ENCODE results near the gene CHCHD6.

CHCHD6 gene

GRCh38 chr3:126988451-126989021 is 284.5 kb downstream of the CHCHD6 start:
- Histone ChIP-seq H3K9me3 (no peaks in the 10 kb centered on the region), H3K27ac (no peak overlapping the region), H3K4me3 (no peak overlapping the region), H3K4me1 (peaks cover 0 to 74% (median 42%) of the 10 kb centered on the region in 4 donors), H3K36me3 (peaks cover 19 to 48% (median 22%) of the 10 kb centered on the region in 3 donors), H3K27me3 (no peaks in the 10 kb centered on the region)
- intact Hi-C loops (cut with DNase I; ENCODE audit: low total_unique reads), result loop anchor here (10.0 kb wide), 2 partner anchors 234 to 284 kb away; partner anchors contain the start of gene CHCHD6
- no peak for DNase-seq
- no peak for TF ChIP-seq CTCF (IDR thresholded peaks at IDR 0.05)

- H3K9me3 ChIP-seq, result no peaks in the 10 kb centered on the region
- no peak for TF ChIP-seq CTCF (IDR thresholded peaks at IDR 0.05)
- H3K27ac ChIP-seq, result no peak overlapping the region
- H3K36me3 ChIP-seq, result peaks cover 19 to 48% (median 22%) of the 10 kb centered on the region in 3 donors
- H3K4me3 ChIP-seq, result no peak overlapping the region
- intact Hi-C loops (cut with DNase I; ENCODE audit: low total_unique reads), result loop anchor here (10.0 kb wide), 2 partner anchors 235 to 285 kb away; partner anchors contain the start of gene CHCHD6
- H3K4me1 ChIP-seq, result peaks cover 4 to 74% (median 43%) of the 10 kb centered on the region in 4 donors
- DNase-seq, result no peak
- H3K27me3 ChIP-seq, result no peaks in the 10 kb centered on the region
Measured at GRCh38 chr3:126989316-126990023, 285.4 kb downstream of the CHCHD6 start.

- Histone ChIP-seq H3K36me3 (peaks cover 19 to 48% (median 22%) of the 10 kb centered on the region in 3 donors), H3K9me3 (no peaks in the 10 kb centered on the region), H3K4me1 (peaks cover 11 to 74% (median 43%) of the 10 kb centered on the region in 4 donors), H3K27me3 (no peaks in the 10 kb centered on the region), H3K27ac (no peak overlapping the region), H3K4me3 (no peak overlapping the region)
- DNase-seq, result no peak
- TF ChIP-seq CTCF (IDR thresholded peaks at IDR 0.05), result no peak
- intact Hi-C loops (cut with DNase I; ENCODE audit: low total_unique reads), result no loop called here
Measured at GRCh38 chr3:126990024-126990700, 286.1 kb downstream of the CHCHD6 start.

GRCh38 chr3:126990890-126991289 is 286.9 kb downstream of the CHCHD6 start:
- DNase-seq, result no peak
- intact Hi-C loops (cut with DNase I; ENCODE audit: low total_unique reads), result no loop called here
- H3K36me3 ChIP-seq, result peaks cover 19 to 48% (median 22%) of the 10 kb centered on the region in 3 donors
- H3K27me3 ChIP-seq, result no peaks in the 10 kb centered on the region
- H3K4me3 ChIP-seq, result no peak overlapping the region
- TF ChIP-seq CTCF (IDR thresholded peaks at IDR 0.05), result no peak
- H3K27ac ChIP-seq, result no peak overlapping the region
- H3K4me1 ChIP-seq, result peaks cover 11 to 75% (median 40%) of the 10 kb centered on the region in 4 donors
- no peaks in the 10 kb centered on the region for H3K9me3 ChIP-seq

- Histone ChIP-seq H3K9me3 (no peaks in the 10 kb centered on the region), H3K4me3 (no peak overlapping the region), H3K27ac (peak overlapping the region; percentile 16 to 22), H3K36me3 (peaks cover 19 to 48% (median 22%) of the 10 kb centered on the region in 3 donors), H3K4me1 (peaks cover 11 to 75% (median 39%) of the 10 kb centered on the region in 4 donors), H3K27me3 (no peaks in the 10 kb centered on the region)
- no peak for TF ChIP-seq CTCF (IDR thresholded peaks at IDR 0.05)
- DNase-seq, result no peak
- intact Hi-C loops (cut with DNase I; ENCODE audit: low total_unique reads), result no loop called here
Measured at GRCh38 chr3:126991366-126992200, 287.5 kb downstream of the CHCHD6 start.
